ENCODE results near the gene ZNF516.

DNA sequence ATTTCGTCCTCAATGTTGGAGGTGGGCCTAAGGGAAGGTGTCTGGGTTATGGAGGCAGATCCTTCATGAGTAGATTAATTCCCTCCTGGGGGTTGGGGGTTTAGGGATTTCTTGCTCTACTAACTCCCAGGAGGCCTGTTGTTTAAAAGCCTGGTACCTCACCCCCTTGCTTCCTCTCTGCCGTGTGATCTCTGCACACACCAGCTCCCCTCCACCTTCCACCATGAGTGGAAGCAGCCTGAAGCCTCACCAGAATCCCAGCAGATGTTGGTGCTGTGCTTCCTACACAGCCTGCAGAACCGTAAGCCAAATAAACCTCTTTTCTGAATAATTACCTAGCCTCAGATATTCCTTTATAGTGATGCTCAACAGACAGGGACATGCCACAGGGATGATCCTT is 141.5 kb downstream of the ZNF516 start:
- TF ChIP-seq POLR2AphosphoS5 (IDR thresholded peaks at IDR 0.05; ENCODE audit: low read depth, low read length), result no peak
- TF ChIP-seq, protein P1, sequence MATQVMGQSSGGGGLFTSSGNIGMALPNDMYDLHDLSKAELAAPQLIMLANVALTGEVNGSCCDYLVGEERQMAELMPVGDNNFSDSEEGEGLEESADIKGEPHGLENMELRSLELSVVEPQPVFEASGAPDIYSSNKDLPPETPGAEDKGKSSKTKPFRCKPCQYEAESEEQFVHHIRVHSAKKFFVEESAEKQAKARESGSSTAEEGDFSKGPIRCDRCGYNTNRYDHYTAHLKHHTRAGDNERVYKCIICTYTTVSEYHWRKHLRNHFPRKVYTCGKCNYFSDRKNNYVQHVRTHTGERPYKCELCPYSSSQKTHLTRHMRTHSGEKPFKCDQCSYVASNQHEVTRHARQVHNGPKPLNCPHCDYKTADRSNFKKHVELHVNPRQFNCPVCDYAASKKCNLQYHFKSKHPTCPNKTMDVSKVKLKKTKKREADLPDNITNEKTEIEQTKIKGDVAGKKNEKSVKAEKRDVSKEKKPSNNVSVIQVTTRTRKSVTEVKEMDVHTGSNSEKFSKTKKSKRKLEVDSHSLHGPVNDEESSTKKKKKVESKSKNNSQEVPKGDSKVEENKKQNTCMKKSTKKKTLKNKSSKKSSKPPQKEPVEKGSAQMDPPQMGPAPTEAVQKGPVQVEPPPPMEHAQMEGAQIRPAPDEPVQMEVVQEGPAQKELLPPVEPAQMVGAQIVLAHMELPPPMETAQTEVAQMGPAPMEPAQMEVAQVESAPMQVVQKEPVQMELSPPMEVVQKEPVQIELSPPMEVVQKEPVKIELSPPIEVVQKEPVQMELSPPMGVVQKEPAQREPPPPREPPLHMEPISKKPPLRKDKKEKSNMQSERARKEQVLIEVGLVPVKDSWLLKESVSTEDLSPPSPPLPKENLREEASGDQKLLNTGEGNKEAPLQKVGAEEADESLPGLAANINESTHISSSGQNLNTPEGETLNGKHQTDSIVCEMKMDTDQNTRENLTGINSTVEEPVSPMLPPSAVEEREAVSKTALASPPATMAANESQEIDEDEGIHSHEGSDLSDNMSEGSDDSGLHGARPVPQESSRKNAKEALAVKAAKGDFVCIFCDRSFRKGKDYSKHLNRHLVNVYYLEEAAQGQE (IDR thresholded peaks at IDR 0.05; ENCODE audit: insufficient read depth in 1 of 2, low read depth in 2 of 2, low read length in 2 of 2), result no peak
- no peak for TF ChIP-seq TAF1 (IDR thresholded peaks at IDR 0.05; ENCODE audit: borderline replicate concordance, insufficient read depth, low read length)
- TF ChIP-seq FOXP2 (optimal IDR thresholded peaks at IDR 0.05; ENCODE audit: borderline replicate concordance, extremely low read depth, extremely low read length, insufficient read depth), result no peak
